Left ventricle myocardium inferior (tissue), 1 donor: Measurements from ENCODE around the gene GTF3C1. TPM values are rescaled to one million over a fixed set of nuclear protein-coding genes. Genes with fewer than 3 reads are reported as not detected.

Source experiments
- DNase-seq: peaks from one replicate; pipeline ENCODE4 v3.0.0-alpha.2; 2020
- H3K27ac ChIP-seq: fragments of 200-600 bp; replicated peaks from 2 replicates; pipeline ENCODE4 v1.8.0; 2021
- H3K27me3 ChIP-seq: fragments of 200-600 bp; 2 replicates; pipeline ENCODE4 v1.8.0; 2021; ENCODE audit warnings: low read depth
- H3K36me3 ChIP-seq: fragments of 200-600 bp; 2 replicates; pipeline ENCODE4 v1.8.0; 2021
- H3K4me1 ChIP-seq: fragments of 200-600 bp; 2 replicates; pipeline ENCODE4 v1.8.0; 2021
- H3K4me3 ChIP-seq: fragments of 200-600 bp; 2 replicates; pipeline ENCODE4 v1.8.0; 2021; ENCODE audit warnings: mild to moderate bottlenecking, moderate library complexity
- H3K9me3 ChIP-seq: fragments of 200-600 bp; replicated peaks from 2 replicates; pipeline ENCODE4 v1.8.0; 2021
- CTCF ChIP-seq: fragments of 200-600 bp; IDR thresholded peaks from 2 replicates; pipeline ENCODE4 v1.8.0; 2021; ENCODE audit warnings: antibody characterized with exemption, mild to moderate bottlenecking, borderline replicate concordance
- intact Hi-C: fragments of 100-400 bp; cut with micrococcal nuclease; formaldehyde crosslinking; loops from one replicate; pipeline ENCODE4 v1.11.0; 2022
- total RNA-seq: library from RNA; stranded (reverse); fragmentation: NEBNext Ultra II Directional; extraction: Animal tissue kit (Norgen Biotek cat#: 25700); gene quantifications from one replicate; pipeline ENCODE4 v1.2.1, GENCODE V29; 2021
- donor health status: DM: no; HTN: yes; CAD: no; lungs with severe emphysema.

GTF3C1 gene
- total RNA-seq, 1 donor from 2014 or later, result 46.9 TPM

- Histone ChIP-seq H3K4me3 (no peak overlapping the region), H3K4me1 (peaks cover 8% of the 10 kb centered on the region), H3K9me3 (peaks cover 7% of the 10 kb centered on the region), H3K27me3 (peaks cover 75% of the 10 kb centered on the region), H3K27ac (no peak overlapping the region), H3K36me3 (no peaks in the 10 kb centered on the region)
- intact Hi-C loops, result no loop called here
- no peak for TF ChIP-seq CTCF
- no peak for DNase-seq
Observed at GRCh38 chr16:27449434-27450195, 100.1 kb downstream of the GTF3C1 start.

- H3K4me3 ChIP-seq, result no peak overlapping the region
- H3K36me3 ChIP-seq, result no peaks in the 10 kb centered on the region
- H3K27me3 ChIP-seq, result peaks cover 78% of the 10 kb centered on the region
- H3K4me1 ChIP-seq, result peaks cover 8% of the 10 kb centered on the region
- H3K9me3 ChIP-seq, result peaks cover 15% of the 10 kb centered on the region
- intact Hi-C loops, result no loop called here
- H3K27ac ChIP-seq, result no peak overlapping the region
- no peak for TF ChIP-seq CTCF
- no peak for DNase-seq
Observed at GRCh38 chr16:27448532-27449433, 100.9 kb downstream of the GTF3C1 start.

GRCh38 chr16:27447301-27447700 is 102.4 kb downstream of the GTF3C1 start:
- no peak overlapping the region for H3K27ac ChIP-seq

GRCh38 chr16:27446721-27447120 is 103.0 kb downstream of the GTF3C1 start:
- Histone ChIP-seq H3K27me3 (peaks cover 74% of the 10 kb centered on the region), H3K27ac (no peak overlapping the region)

More at GRCh38 chr16:27447301-27447700, 102.4 kb downstream of the GTF3C1 start:
- peaks cover 20% of the 10 kb centered on the region for H3K9me3 ChIP-seq
- H3K4me1 ChIP-seq, result peaks cover 8% of the 10 kb centered on the region
- peaks cover 78% of the 10 kb centered on the region for H3K27me3 ChIP-seq
- no peak overlapping the region for H3K4me3 ChIP-seq
- no peak for TF ChIP-seq CTCF
- DNase-seq, result no peak
- intact Hi-C loops, result no loop called here
- no peaks in the 10 kb centered on the region for H3K36me3 ChIP-seq

More at GRCh38 chr16:27446721-27447120, 103.0 kb downstream of the GTF3C1 start:
- no peak for TF ChIP-seq CTCF
- no peak overlapping the region for H3K4me3 ChIP-seq
- peaks cover 8% of the 10 kb centered on the region for H3K4me1 ChIP-seq
- H3K9me3 ChIP-seq, result peaks cover 20% of the 10 kb centered on the region
- no peak for DNase-seq
- intact Hi-C loops, result no loop called here
- no peaks in the 10 kb centered on the region for H3K36me3 ChIP-seq
